Epidermal melanocyte (primary cell): ENCODE results near the gene ARSK.

Experiments
- DNase-seq: peaks from one replicate; pipeline ENCODE4 v3.0.0; 2011; ENCODE audit warnings: low spot score; ENCODE audit not compliant: insufficient read length

ARSK gene

GRCh38 chr5:95646569-95647431 is 91.9 kb downstream of the ARSK start, which contains the start of gene RFESD:
TSS of gene RFESD (plus strand) at chr5:95646777. CDS start at chr5:95652272, 5,495 bp downstream.
- DNase-seq: peak; percentile 74

GRCh38 chr5:95647886-95648860 is 93.3 kb downstream of the ARSK start:
- DNase-seq: no peak

DNA sequence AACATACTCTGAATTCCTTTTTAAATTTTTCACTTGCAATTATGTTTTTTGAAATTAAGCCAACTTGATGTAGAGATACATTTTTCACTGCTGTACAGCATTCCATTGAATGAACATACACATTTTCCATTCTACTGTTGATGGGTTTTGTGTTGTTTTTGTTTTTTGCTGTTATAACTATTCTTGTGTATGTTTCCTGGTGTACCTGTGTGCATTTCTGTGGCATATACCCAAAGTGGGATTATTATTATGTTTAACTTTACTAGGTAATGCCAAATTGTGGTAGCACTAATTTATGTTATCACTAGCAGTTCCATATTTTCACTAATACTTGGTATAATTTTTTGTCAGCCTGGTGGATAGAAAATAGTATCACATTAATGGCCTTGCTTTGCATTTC is 94.4 kb downstream of the ARSK start:
- DNase-seq: no peak

DNA sequence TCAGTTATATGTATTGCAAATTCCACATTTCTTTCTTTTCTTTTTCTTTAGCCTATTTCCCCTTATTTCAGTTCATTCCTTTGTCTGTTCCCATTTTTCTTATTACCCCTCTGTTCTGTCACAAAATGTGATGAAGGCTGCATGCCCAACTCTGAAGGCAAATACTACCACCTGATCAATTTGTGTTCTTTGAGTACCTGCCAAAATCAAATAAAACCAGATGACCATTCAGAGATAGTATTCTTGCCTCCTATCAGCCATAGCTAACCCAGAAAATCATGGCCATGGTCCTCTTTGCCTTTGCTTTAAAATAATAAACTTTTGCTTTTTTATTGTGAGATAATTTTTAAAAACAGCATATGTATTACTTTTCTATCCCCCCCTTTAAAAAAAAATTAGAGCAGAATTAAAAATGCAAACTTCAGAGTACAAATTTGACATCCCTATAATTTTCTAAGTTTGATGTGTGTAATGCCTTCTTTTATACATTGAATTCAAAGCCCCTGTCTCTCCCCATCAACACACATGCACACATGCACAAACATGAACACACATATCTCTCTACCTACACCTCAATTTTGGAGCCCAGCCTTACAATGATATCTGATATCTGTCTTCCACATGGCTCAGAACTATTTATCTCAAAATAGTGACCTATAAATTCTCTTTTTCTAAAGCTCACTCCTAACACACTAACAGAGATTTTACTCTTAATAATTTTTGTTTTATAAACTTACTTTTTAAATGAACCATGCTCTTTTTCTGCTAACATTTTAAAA is 95.1 kb downstream of the ARSK start:
- no peak for DNase-seq

DNA sequence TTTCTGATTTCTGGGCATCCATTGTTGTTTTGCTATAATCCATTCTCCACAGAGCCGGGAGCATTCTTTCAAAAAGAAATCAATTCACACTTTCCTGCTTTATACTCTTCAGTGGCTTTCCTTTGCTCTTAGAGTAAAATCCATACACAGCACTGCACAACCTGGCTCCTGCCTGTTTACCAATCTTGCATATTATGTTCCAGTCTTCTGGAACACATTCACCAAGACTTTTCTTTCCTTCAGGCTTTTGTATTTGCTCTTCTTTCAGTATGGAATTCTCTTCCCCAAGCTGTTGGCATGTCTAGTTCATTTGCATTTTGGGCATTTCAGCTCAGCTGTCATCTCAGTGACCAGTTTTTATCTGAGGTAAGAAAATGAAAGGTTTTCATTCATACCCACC is 97.9 kb downstream of the ARSK start:
- no peak for DNase-seq

DNA sequence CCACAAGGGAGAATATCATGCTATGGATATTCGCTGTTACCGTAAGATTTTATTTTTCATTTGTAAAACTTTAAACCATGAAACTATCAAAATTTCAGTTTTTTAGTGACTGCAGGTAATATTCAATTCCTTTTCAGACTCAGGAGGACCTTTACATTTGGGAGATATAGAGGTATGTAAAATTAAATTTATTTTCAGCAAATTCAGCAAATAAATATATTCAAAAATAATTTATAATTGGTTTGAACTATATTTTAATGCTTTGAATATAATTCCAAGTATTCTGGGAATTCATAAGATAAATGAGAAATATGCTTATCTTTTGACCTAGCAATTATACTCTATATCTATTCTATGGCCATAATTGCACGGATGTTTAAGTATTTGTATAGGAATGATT is 99.3 kb downstream of the ARSK start:
- no peak for DNase-seq
